H1 (cell line): ENCODE measurements around the gene PIK3R1. TPM values are rescaled to one million over a fixed set of nuclear protein-coding genes. Genes with fewer than 3 reads are reported as not detected.

Experiments
- BCL11A ChIP-seq, 2 experiments: IDR thresholded peaks; one replicate each; pipeline ENCODE4 v1.6.1; 2011; ENCODE audit warnings: low read depth in 2 of 2, low read length in 2 of 2, mild to moderate bottlenecking in 2 of 2
- CBX8 ChIP-seq: fragments of 300-800, 300-1000 bp; sonication (generic); IDR thresholded peaks from 2 replicates; pipeline ENCODE4 v1.7.1; 2016; ENCODE audit warnings: low read depth, low read length, borderline replicate concordance
- EZH2 ChIP-seq: fragments of 200-600 bp; sonication (generic); IDR thresholded peaks from 2 replicates; pipeline ENCODE4 v1.7.1; 2012; ENCODE audit warnings: low read depth, mild to moderate bottlenecking, moderate library complexity, low read length, inconsistent platforms; ENCODE audit not compliant: severe bottlenecking
- HDAC2 ChIP-seq, 2 experiments: fragments of 300-600 bp in 1 of 2; sonication (generic) in 1 of 2; IDR thresholded peaks; 2 replicates each; pipeline ENCODE4 v1.6.1; 2011 to 2012; ENCODE audit warnings: low read depth in 2 of 2, low read length in 2 of 2, mild to moderate bottlenecking in 2 of 2, moderate library complexity in 2 of 2, borderline replicate concordance in 1 of 2, inconsistent platforms in 1 of 2
- MAFK ChIP-seq: IDR thresholded peaks from 2 replicates; pipeline ENCODE4 v1.6.1; 2012; ENCODE audit warnings: low read depth, mild to moderate bottlenecking, improper control_type of control experiment, low read length
- NANOG ChIP-seq: IDR thresholded peaks from 2 replicates; pipeline ENCODE4 v1.6.1; 2011; ENCODE audit warnings: low read length, low read depth, mild to moderate bottlenecking, inconsistent platforms; ENCODE audit not compliant: insufficient read depth, poor library complexity, severe bottlenecking
- SIRT6 ChIP-seq: IDR thresholded peaks from one replicate; pipeline ENCODE4 v1.7.1; 2012; ENCODE audit warnings: low read length, inconsistent platforms
- TBP ChIP-seq: IDR thresholded peaks from 2 replicates; pipeline ENCODE4 v1.6.1; 2011; ENCODE audit warnings: low read depth, low read length, improper control_type of control experiment
- polyA plus RNA-seq, 7 experiments: library from polyadenylated mRNA; depleted of rRNA in 3 of 7; stranded (reverse) in 5 of 7; unstranded in 2 of 7; fragments of >200 nt in 5 of 7; fragments of 200-250 nt in 2 of 7; gene quantifications; 1 replicate in 5 of 7; 2 replicates in 1 of 7; 4 replicates in 1 of 7; pipeline versions ENCODE4 v1.2.1 to v1.2.3, GENCODE V29; 2011 to 2013; ENCODE audit warnings: missing spikeins in 2 of 7, mixed read lengths in 2 of 7
- total RNA-seq: library from RNA; stranded (reverse); fragmentation: NEBNext Ultra II Directional; extraction: Animal tissue kit (Norgen Biotek cat#: 25700); gene quantifications from 2 replicates; pipeline ENCODE4 v1.2.1, GENCODE V29; 2021

The PIK3R1 gene
- total and polyA plus RNA-seq, 2 of the 8 experiments (the other 6 are each of a cell fraction or from before 2014, with no cell fraction given), result 2.3 to 13.7 TPM

GRCh38 chr5:68268101-68268851, 52.7 kb downstream of the PIK3R1 start (continued):
- no peak for TF ChIP-seq SIRT6
- TF ChIP-seq MAFK, result no peak
- no peak for TF ChIP-seq HDAC2 (IDR thresholded peaks at IDR 0.05; ENCODE audit: borderline replicate concordance in 1 of 2, low read depth in 2 of 2, low read length in 2 of 2)
- no peak for TF ChIP-seq CBX8
- TF ChIP-seq NANOG, result no peak
- no peak for TF ChIP-seq BCL11A (IDR thresholded peaks at IDR 0.05; ENCODE audit: low read depth in 2 of 2, low read length in 2 of 2)
- TF ChIP-seq EZH2, result no peak
- no peak for TF ChIP-seq TBP
